Measurements from ENCODE around the gene PTGIS. TPM values are rescaled to one million over a fixed set of nuclear protein-coding genes. Genes with fewer than 3 reads are reported as not detected.

Gene PTGIS
- total RNA-seq, 1 donor from 2014 or later, result not detected

DNA sequence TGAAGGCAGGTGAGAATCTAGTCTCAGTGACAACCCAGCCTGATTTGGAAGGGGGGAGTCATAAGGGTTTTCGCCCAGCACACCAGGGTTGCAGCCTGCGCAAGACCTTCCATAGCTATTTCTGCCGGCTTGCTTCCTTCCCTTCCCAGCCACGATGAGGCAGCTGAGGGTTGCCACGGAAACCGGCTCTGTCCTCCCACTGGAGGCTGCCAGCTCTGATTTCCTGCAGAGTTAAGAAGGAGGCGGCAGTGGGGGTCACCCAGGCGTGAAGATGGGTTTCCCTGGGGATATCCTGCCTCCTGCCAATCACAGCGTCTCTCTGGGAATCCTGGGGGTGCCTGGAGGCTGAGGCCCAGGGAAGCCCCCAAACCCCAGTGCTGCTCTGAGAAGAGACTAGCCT is 62.4 kb downstream of the PTGIS start:
- H3K4me3 ChIP-seq (ENCODE audit: low read depth, low read length), result no peak overlapping the region
- no peak for TF ChIP-seq CTCF (conservative IDR thresholded peaks at IDR 0.05; ENCODE audit: low read depth, low read length)
- DNase-seq (ENCODE audit: low read depth), result peak; percentile 9

GRCh38 chr20:49503176-49503575 is 64.8 kb downstream of the PTGIS start:
- no peak for TF ChIP-seq CTCF (conservative IDR thresholded peaks at IDR 0.05; ENCODE audit: low read depth, low read length)
- H3K4me3 ChIP-seq (ENCODE audit: low read depth, low read length), result no peak overlapping the region
- no peak for DNase-seq (ENCODE audit: low read depth)

DNA sequence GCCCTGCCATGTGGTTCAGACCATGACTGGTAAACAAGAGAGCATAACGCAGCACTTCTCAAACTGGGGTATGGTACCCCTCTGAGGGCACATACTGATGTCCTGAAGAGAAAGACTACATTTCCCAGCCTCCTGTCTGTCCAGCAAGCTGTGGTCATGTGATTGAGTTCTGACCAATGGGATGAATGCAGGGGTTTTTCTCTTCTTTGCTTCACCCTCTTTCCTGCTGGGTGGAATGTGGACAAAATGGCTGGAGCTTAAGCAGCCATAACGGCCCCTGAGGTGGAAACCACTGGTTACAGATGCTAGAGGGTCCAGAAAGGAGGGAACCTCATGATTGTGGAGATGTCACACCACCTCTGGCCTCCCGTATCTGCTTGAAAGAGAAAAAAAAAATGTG is 66.0 kb downstream of the PTGIS start:
- H3K4me3 ChIP-seq (ENCODE audit: low read depth, low read length), result no peak overlapping the region
- no peak for DNase-seq (ENCODE audit: low read depth)
- no peak for TF ChIP-seq CTCF (conservative IDR thresholded peaks at IDR 0.05; ENCODE audit: low read depth, low read length)

DNA sequence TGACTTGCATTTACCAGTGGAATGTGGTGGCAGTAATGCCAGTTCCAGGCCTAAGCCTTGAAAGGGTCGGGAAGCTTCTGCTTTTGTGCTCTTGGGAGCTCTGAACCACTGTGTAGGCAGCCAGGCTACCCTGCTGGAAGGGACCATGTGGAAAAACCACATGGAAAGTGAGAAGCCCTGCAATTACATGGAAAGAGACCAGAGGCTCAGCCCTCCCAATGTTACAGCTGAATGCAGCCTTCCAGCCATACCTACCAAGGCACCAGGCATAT is 70.6 kb downstream of the PTGIS start:
- DNase-seq (ENCODE audit: low read depth), result no peak
- no peak for TF ChIP-seq CTCF (conservative IDR thresholded peaks at IDR 0.05; ENCODE audit: low read depth, low read length)
- no peak overlapping the region for H3K4me3 ChIP-seq (ENCODE audit: low read depth, low read length)

GRCh38 chr20:49496553-49497397 is 71.2 kb downstream of the PTGIS start:
- TF ChIP-seq CTCF (conservative IDR thresholded peaks at IDR 0.05; ENCODE audit: low read depth, low read length), result no peak
- no peak for DNase-seq (ENCODE audit: low read depth)
- H3K4me3 ChIP-seq (ENCODE audit: low read depth, low read length), result no peak overlapping the region

DNA sequence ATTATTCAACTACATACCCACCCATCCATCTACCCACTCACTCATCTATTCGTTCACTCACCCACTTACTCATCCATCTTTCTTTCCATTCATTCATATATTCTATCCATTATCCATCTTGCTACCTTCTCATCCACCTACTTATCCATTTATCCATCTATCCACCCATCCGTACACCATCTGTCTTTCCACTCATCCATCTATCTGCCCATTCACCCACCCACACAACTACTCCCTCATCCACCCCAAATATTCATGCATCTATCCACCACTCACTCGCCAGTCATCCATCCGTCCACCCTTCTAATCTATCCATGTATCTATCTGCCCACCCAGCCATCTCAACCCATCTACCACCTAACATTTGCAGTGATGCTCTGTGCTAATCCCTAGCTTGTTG is 71.9 kb downstream of the PTGIS start:
- no peak for DNase-seq (ENCODE audit: low read depth)
- no peak for TF ChIP-seq CTCF (conservative IDR thresholded peaks at IDR 0.05; ENCODE audit: low read depth, low read length)
- no peak overlapping the region for H3K4me3 ChIP-seq (ENCODE audit: low read depth, low read length)

- DNase-seq (ENCODE audit: low read depth), result no peak
- no peak for TF ChIP-seq CTCF (conservative IDR thresholded peaks at IDR 0.05; ENCODE audit: low read depth, low read length)
Measured at GRCh38 chr20:49490689-49491088, 77.2 kb downstream of the PTGIS start.

More at GRCh38 chr20:49490689-49491088, 77.2 kb downstream of the PTGIS start:
- no peak overlapping the region for H3K4me3 ChIP-seq (ENCODE audit: low read depth, low read length)

Measured in epithelial cell of proximal tubule (primary cell).